Activated T-helper 1 cell treated with anti-CD3 and anti-CD28 coated beads, Interleukin-12 subunit alpha, Interleukin-12 subunit beta, Interleukin-2, Interleukin-4 antibody, amounts not matched to agents 30 ng/mL and 10 ng/mL and 1 ng/mL, durations not matched to agents 14 hours and 24 hours and 36 hours (primary cell): Measurements from ENCODE around the gene TMEM131. TPM values are rescaled to one million over a fixed set of nuclear protein-coding genes. Genes with fewer than 3 reads are reported as not detected.
"Not testable (repeated sequence)": the region's sequence is repeated elsewhere in the genome, so short reads cannot be mapped to it uniquely, and the experiment has no call there.

Source experiments
- DNase-seq: peaks from one replicate; pipeline ENCODE4 v3.0.0; 2021; ENCODE audit warnings: low spot score
- H3K27ac Mint-ChIP-seq: one replicate; pipeline ENCODE4 v1.8.0; 2021; ENCODE audit warnings: mild to moderate bottlenecking, mixed read lengths
- H3K27me3 Mint-ChIP-seq: one replicate; pipeline ENCODE4 v1.8.0; 2022; ENCODE audit warnings: mild to moderate bottlenecking, moderate library complexity, mixed read lengths; ENCODE audit not compliant: insufficient read depth
- H3K36me3 Mint-ChIP-seq: one replicate; pipeline ENCODE4 v1.8.0; 2021; ENCODE audit warnings: low read depth, mixed read lengths
- H3K4me1 Mint-ChIP-seq: one replicate; pipeline ENCODE4 v1.8.0; 2021; ENCODE audit warnings: low read depth, mixed read lengths
- H3K4me3 Mint-ChIP-seq: one replicate; pipeline ENCODE4 v1.8.0; 2021; ENCODE audit warnings: mild to moderate bottlenecking, moderate library complexity, mixed read lengths
- H3K9me3 Mint-ChIP-seq: one replicate; pipeline ENCODE4 v1.8.0; 2021; ENCODE audit warnings: mixed read lengths
- intact Hi-C: fragments of 100-400 bp; cut with micrococcal nuclease; formaldehyde crosslinking; loops from one replicate; pipeline ENCODE4 v1.15.1; 2024
- total RNA-seq: library from RNA; stranded (reverse); gene quantifications from 2 replicates; pipeline ENCODE4 v1.2.3, GENCODE V29; 2022

TMEM131 gene
- total RNA-seq, 1 donor from 2014 or later = 36.5 TPM

GRCh38 chr2:97956753-97957152 lies 39.0 kb downstream of the TMEM131 start:
- H3K27ac Mint-ChIP-seq, DNase-seq, H3K9me3 Mint-ChIP-seq, H3K36me3 Mint-ChIP-seq, H3K4me3 Mint-ChIP-seq, intact Hi-C loops, H3K27me3 Mint-ChIP-seq: not testable (repeated sequence)
- H3K4me1 Mint-ChIP-seq = peaks cover 45% of the 10 kb centered on the region

- Mint-ChIP-seq H3K27ac (no peak overlapping the region), H3K4me3 (no peak overlapping the region), H3K27me3 (no peaks in the 10 kb centered on the region), H3K9me3 (no peaks in the 10 kb centered on the region), H3K36me3 (peaks cover 3% of the 10 kb centered on the region), H3K4me1 (peaks cover 43% of the 10 kb centered on the region)
- intact Hi-C loops = no loop called here
- no peak for DNase-seq
These were observed 41.9 kb downstream of the TMEM131 start for GRCh38 chr2:97953853-97954252.

GRCh38 chr2:97952357-97952756 lies 43.4 kb downstream of the TMEM131 start:
- H3K27ac Mint-ChIP-seq = no peak overlapping the region
- H3K9me3 Mint-ChIP-seq = no peaks in the 10 kb centered on the region
- no peak for DNase-seq
- no peaks in the 10 kb centered on the region for H3K27me3 Mint-ChIP-seq
- H3K36me3 Mint-ChIP-seq = peaks cover 5% of the 10 kb centered on the region
- peaks cover 30% of the 10 kb centered on the region for H3K4me1 Mint-ChIP-seq
- intact Hi-C loops = no loop called here
- H3K4me3 Mint-ChIP-seq = no peak overlapping the region

- no peaks in the 10 kb centered on the region for H3K9me3 Mint-ChIP-seq
- H3K36me3 Mint-ChIP-seq = peaks cover 4% of the 10 kb centered on the region
- no peaks in the 10 kb centered on the region for H3K27me3 Mint-ChIP-seq
- peaks cover 27% of the 10 kb centered on the region for H3K4me1 Mint-ChIP-seq
- intact Hi-C loops = no loop called here
- DNase-seq = no peak
- H3K27ac Mint-ChIP-seq = no peak overlapping the region
- no peak overlapping the region for H3K4me3 Mint-ChIP-seq
These were observed 44.5 kb downstream of the TMEM131 start for GRCh38 chr2:97951155-97951680.

GRCh38 chr2:97950329-97951154 lies 45.2 kb downstream of the TMEM131 start:
- Mint-ChIP-seq H3K27me3 (no peaks in the 10 kb centered on the region), H3K27ac (no peak overlapping the region), H3K4me1 (peaks cover 22% of the 10 kb centered on the region), H3K4me3 (no peak overlapping the region), H3K9me3 (no peaks in the 10 kb centered on the region), H3K36me3 (peaks cover 4% of the 10 kb centered on the region)
- intact Hi-C loops = no loop called here
- DNase-seq = no peak

GRCh38 chr2:97948926-97949325 lies 46.8 kb downstream of the TMEM131 start:
- Mint-ChIP-seq H3K27ac (no peak overlapping the region), H3K4me3 (no peak overlapping the region), H3K9me3 (no peaks in the 10 kb centered on the region), H3K36me3 (peaks cover 5% of the 10 kb centered on the region), H3K27me3 (no peaks in the 10 kb centered on the region), H3K4me1 (peaks cover 16% of the 10 kb centered on the region)
- no peak for DNase-seq
- intact Hi-C loops = no loop called here

- no peaks in the 10 kb centered on the region for H3K4me1 Mint-ChIP-seq
- intact Hi-C loops = no loop called here
- H3K27ac Mint-ChIP-seq = no peak overlapping the region
- peaks cover 10% of the 10 kb centered on the region for H3K9me3 Mint-ChIP-seq
- DNase-seq = no peak
- H3K27me3 Mint-ChIP-seq = no peaks in the 10 kb centered on the region
- H3K36me3 Mint-ChIP-seq = peaks cover 7% of the 10 kb centered on the region
- no peak overlapping the region for H3K4me3 Mint-ChIP-seq
These were observed 50.0 kb downstream of the TMEM131 start for GRCh38 chr2:97945791-97946190.

GRCh38 chr2:97936881-97937280 lies 58.9 kb downstream of the TMEM131 start:
- peaks cover 5% of the 10 kb centered on the region for H3K9me3 Mint-ChIP-seq
- no peak for DNase-seq
- intact Hi-C loops = no loop called here
- peaks cover 15% of the 10 kb centered on the region for H3K4me1 Mint-ChIP-seq
- H3K4me3 Mint-ChIP-seq = no peak overlapping the region
- peaks cover 2% of the 10 kb centered on the region for H3K36me3 Mint-ChIP-seq
- no peak overlapping the region for H3K27ac Mint-ChIP-seq
- H3K27me3 Mint-ChIP-seq = no peaks in the 10 kb centered on the region

GRCh38 chr2:97936199-97936598 lies 59.5 kb downstream of the TMEM131 start:
- Mint-ChIP-seq H3K4me3 (no peak overlapping the region), H3K27me3 (no peaks in the 10 kb centered on the region), H3K27ac (no peak overlapping the region), H3K36me3 (peaks cover 2% of the 10 kb centered on the region), H3K4me1 (peaks cover 15% of the 10 kb centered on the region), H3K9me3 (peaks cover under 1% of the 10 kb centered on the region)
- no peak for DNase-seq
- intact Hi-C loops = no loop called here

GRCh38 chr2:97935719-97936161 lies 60.0 kb downstream of the TMEM131 start:
- peaks cover 15% of the 10 kb centered on the region for H3K4me1 Mint-ChIP-seq
- H3K9me3 Mint-ChIP-seq = no peaks in the 10 kb centered on the region
- peaks cover 2% of the 10 kb centered on the region for H3K36me3 Mint-ChIP-seq
- intact Hi-C loops = no loop called here
- no peak overlapping the region for H3K27ac Mint-ChIP-seq
- H3K4me3 Mint-ChIP-seq = no peak overlapping the region
- no peak for DNase-seq
- H3K27me3 Mint-ChIP-seq = no peaks in the 10 kb centered on the region

- H3K4me3 Mint-ChIP-seq = no peak overlapping the region
- no peaks in the 10 kb centered on the region for H3K27me3 Mint-ChIP-seq
- intact Hi-C loops = no loop called here
- no peak for DNase-seq
- peaks cover 15% of the 10 kb centered on the region for H3K4me1 Mint-ChIP-seq
- H3K9me3 Mint-ChIP-seq = no peaks in the 10 kb centered on the region
- no peak overlapping the region for H3K27ac Mint-ChIP-seq
- H3K36me3 Mint-ChIP-seq = peaks cover 2% of the 10 kb centered on the region
These were observed 62.6 kb downstream of the TMEM131 start for GRCh38 chr2:97932975-97933662.

GRCh38 chr2:97931858-97932225 lies 63.9 kb downstream of the TMEM131 start:
- no peak overlapping the region for H3K27ac Mint-ChIP-seq
- intact Hi-C loops = no loop called here
- peaks cover 15% of the 10 kb centered on the region for H3K4me1 Mint-ChIP-seq
- peaks cover 2% of the 10 kb centered on the region for H3K36me3 Mint-ChIP-seq
- DNase-seq = no peak
- no peaks in the 10 kb centered on the region for H3K27me3 Mint-ChIP-seq
- no peak overlapping the region for H3K4me3 Mint-ChIP-seq
- H3K9me3 Mint-ChIP-seq = no peaks in the 10 kb centered on the region

- no peak for DNase-seq
- no peaks in the 10 kb centered on the region for H3K27me3 Mint-ChIP-seq
- no peak overlapping the region for H3K27ac Mint-ChIP-seq
- intact Hi-C loops = no loop called here
- peaks cover 6% of the 10 kb centered on the region for H3K36me3 Mint-ChIP-seq
- no peak overlapping the region for H3K4me3 Mint-ChIP-seq
- H3K4me1 Mint-ChIP-seq = peaks cover 13% of the 10 kb centered on the region
- no peaks in the 10 kb centered on the region for H3K9me3 Mint-ChIP-seq
These were observed 64.5 kb downstream of the TMEM131 start for GRCh38 chr2:97931118-97931857.
